ENCODE measurements around the gene ENOX1. TPM values are rescaled to one million over a fixed set of nuclear protein-coding genes. Genes with fewer than 3 reads are reported as not detected.

The ENOX1 gene
- total and polyA plus RNA-seq, 7 donors: 0.23 to 20.2 (median 11.1) TPM

DNA sequence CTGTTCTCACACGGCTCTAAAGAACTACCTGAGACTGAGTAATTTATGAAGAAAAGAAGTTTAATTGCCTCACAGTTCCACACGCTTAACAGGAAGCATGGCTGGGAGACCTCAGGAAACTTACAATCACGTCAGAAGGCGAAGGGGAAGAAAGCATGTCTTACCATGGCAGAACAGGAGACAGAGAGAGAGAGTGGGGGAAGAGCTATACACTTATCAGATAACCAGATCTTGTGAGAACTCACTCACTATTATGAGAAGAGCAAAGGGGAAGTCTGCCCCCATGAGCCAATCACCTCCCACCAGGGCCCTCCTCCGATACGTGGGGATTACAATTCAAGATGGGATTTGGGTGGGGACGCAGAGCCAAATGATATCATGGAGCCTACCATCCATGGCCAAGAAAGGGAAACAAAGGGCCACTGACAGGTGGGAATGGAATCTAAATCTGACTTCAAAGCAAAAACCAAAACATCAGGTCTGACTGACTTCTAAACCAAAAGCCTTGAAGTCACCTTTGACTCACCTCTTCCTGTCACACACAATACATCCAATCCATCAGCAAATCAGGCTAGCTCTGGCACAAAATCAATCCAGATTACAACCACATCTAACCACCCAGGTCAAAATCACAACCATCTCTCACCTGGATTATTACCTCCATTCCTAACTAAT is 189.7 kb downstream of the ENOX1 start:
- H3K4me3 ChIP-seq: no peak overlapping the region
- no peaks in the 10 kb centered on the region for H3K27me3 ChIP-seq
- no peaks in the 10 kb centered on the region for H3K4me1 ChIP-seq
- intact Hi-C loops (cut with DNase I): no loop called here
- no peak overlapping the region for H3K27ac ChIP-seq
- WGBS, 2 donors: 84 to 89% methylated on average over 7 of the region's 7 CpGs
- H3K36me3 ChIP-seq: peaks cover 0 to 5% (median 0%) of the 10 kb centered on the region in 4 donors
- H3K9me3 ChIP-seq: no peaks in the 10 kb centered on the region
- no peak for TF ChIP-seq EP300 (IDR thresholded peaks at IDR 0.05)
- DNase-seq: no peak

DNA sequence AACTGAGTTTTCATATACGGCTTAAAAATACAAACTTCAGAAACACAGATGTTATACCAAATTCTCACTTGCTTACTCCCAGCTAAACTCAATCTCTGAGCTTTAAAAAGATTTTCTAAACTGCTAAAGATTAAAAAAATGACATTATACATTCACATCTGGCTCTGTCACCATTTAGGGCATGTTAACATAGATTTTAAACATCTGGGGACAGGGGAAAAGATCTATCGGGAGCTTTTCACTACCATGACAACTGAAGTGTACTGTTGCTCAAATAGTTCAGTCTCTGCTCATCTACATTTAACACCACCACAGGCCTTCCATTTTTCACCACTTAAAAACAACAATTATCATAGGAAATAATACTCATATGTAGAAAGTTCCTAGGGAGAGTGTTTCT is 190.8 kb downstream of the ENOX1 start:
- WGBS, 2 donors: 88 to 92% methylated on average over 2 of the region's 2 CpGs
- peaks cover 0 to 5% (median 0%) of the 10 kb centered on the region in 4 donors for H3K36me3 ChIP-seq

DNA sequence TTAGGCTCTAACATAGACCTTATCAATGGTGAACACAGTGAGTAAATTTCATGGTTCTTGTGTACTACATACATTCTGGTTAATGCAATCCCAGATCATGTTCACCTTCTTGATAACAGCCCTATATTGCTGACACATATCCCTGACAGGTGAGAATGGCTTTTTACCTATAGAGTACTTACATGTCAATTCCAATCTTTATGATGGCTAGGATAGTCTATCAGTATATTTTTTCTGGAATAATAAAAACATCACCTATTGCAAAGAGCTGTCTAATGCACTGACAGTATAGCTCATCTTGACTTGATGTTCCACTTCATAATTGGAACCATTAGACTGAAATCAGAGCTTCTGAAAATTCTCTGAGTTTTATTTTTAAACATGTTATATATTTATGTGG is 199.4 kb downstream of the ENOX1 start:
- intact Hi-C loops (cut with DNase I): no loop called here

More for the DNA sequence above, 190.8 kb downstream of the ENOX1 start:
- intact Hi-C loops (cut with DNase I): no loop called here
- H3K27me3 ChIP-seq: no peaks in the 10 kb centered on the region
- no peaks in the 10 kb centered on the region for H3K9me3 ChIP-seq
- H3K4me3 ChIP-seq: no peak overlapping the region
- no peaks in the 10 kb centered on the region for H3K4me1 ChIP-seq
- TF ChIP-seq, protein P1, sequence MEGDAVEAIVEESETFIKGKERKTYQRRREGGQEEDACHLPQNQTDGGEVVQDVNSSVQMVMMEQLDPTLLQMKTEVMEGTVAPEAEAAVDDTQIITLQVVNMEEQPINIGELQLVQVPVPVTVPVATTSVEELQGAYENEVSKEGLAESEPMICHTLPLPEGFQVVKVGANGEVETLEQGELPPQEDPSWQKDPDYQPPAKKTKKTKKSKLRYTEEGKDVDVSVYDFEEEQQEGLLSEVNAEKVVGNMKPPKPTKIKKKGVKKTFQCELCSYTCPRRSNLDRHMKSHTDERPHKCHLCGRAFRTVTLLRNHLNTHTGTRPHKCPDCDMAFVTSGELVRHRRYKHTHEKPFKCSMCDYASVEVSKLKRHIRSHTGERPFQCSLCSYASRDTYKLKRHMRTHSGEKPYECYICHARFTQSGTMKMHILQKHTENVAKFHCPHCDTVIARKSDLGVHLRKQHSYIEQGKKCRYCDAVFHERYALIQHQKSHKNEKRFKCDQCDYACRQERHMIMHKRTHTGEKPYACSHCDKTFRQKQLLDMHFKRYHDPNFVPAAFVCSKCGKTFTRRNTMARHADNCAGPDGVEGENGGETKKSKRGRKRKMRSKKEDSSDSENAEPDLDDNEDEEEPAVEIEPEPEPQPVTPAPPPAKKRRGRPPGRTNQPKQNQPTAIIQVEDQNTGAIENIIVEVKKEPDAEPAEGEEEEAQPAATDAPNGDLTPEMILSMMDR (IDR thresholded peaks at IDR 0.05): no peak
- no peak for TF ChIP-seq POLR2AphosphoS5 (IDR thresholded peaks at IDR 0.05)
- no peak for TF ChIP-seq POLR2A (IDR thresholded peaks at IDR 0.05)
- TF ChIP-seq EP300 (IDR thresholded peaks at IDR 0.05): no peak
- H3K27ac ChIP-seq: no peak overlapping the region
- no peak for DNase-seq

DNA sequence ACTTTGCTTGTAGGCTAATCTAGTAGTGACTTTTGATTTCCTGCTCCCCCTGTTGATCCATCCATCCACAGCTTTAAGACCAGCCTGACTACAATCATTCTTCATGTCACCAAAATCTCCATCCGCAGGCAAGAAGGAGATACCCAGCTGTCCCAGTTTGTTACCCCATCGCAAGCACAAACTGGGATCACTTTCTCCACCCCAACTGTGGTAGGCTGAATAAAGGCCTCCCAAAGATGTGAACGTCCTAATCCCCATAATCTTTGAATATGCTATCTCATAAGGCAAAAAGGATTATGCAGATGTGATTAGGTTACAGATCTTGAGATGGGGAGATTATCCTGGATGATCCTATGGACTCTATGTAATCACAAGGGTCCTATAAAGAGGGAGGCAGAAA is 202.0 kb downstream of the ENOX1 start:
- Histone ChIP-seq H3K4me3 (no peak overlapping the region), H3K4me1 (no peaks in the 10 kb centered on the region), H3K9me3 (no peaks in the 10 kb centered on the region), H3K36me3 (no peaks in the 10 kb centered on the region), H3K27ac (no peak overlapping the region), H3K27me3 (no peaks in the 10 kb centered on the region)
- DNase-seq: no peak
- TF ChIP-seq POLR2AphosphoS5 (IDR thresholded peaks at IDR 0.05) (no peak), EP300 (IDR thresholded peaks at IDR 0.05) (no peak), POLR2A (IDR thresholded peaks at IDR 0.05) (no peak)
- TF ChIP-seq, protein P1 (IDR thresholded peaks at IDR 0.05): no peak
- intact Hi-C loops (cut with DNase I): no loop called here
- WGBS, 2 donors: 83 to 90% methylated on average over 3 of the region's 3 CpGs

More for the DNA sequence above, 199.4 kb downstream of the ENOX1 start:
- no peak overlapping the region for H3K27ac ChIP-seq
- H3K4me1 ChIP-seq: no peaks in the 10 kb centered on the region
- no peak overlapping the region for H3K4me3 ChIP-seq
- no peaks in the 10 kb centered on the region for H3K27me3 ChIP-seq
- TF ChIP-seq, protein P1 (IDR thresholded peaks at IDR 0.05): no peak
- TF ChIP-seq POLR2A (IDR thresholded peaks at IDR 0.05) (no peak), POLR2AphosphoS5 (IDR thresholded peaks at IDR 0.05) (no peak), EP300 (IDR thresholded peaks at IDR 0.05) (no peak)
- no peaks in the 10 kb centered on the region for H3K9me3 ChIP-seq
- DNase-seq: no peak
- no peaks in the 10 kb centered on the region for H3K36me3 ChIP-seq

DNA sequence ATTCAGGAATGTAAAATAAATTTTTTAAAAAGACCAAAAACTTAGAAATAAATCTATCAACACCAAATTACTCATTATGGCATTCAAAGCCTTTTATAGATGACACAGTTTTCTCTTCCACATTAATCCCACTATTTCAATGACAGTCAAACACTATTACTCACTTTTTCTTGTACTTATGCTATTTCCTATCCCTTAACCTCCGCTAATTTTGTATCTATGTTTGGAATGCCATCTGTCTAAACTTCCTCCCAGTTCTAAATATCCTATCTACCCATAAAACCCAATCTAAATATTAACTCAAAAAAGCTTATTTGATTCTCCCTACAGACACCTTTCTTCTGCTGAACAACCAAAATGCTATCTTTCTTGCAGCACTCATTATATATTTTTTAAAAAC is 203.5 kb downstream of the ENOX1 start:
- no peak for TF ChIP-seq POLR2AphosphoS5 (IDR thresholded peaks at IDR 0.05)
- TF ChIP-seq EP300 (IDR thresholded peaks at IDR 0.05): no peak
- TF ChIP-seq POLR2A (IDR thresholded peaks at IDR 0.05): no peak
- TF ChIP-seq, protein P1 (IDR thresholded peaks at IDR 0.05): no peak
- Histone ChIP-seq H3K27ac (no peak overlapping the region), H3K9me3 (no peaks in the 10 kb centered on the region), H3K36me3 (no peaks in the 10 kb centered on the region), H3K4me1 (no peaks in the 10 kb centered on the region), H3K4me3 (no peak overlapping the region), H3K27me3 (no peaks in the 10 kb centered on the region)
- no peak for DNase-seq
- WGBS, 2 donors: 64 to 70% methylated on average over 1 of the region's 1 CpG
- intact Hi-C loops (cut with DNase I): no loop called here
